Measurements from ENCODE around the gene HRAS. TPM values are rescaled to one million over a fixed set of nuclear protein-coding genes. Genes with fewer than 3 reads are reported as not detected.

HRAS gene
- total RNA-seq, 6 donors from 2014 or later = 45.5 to 85.0 (median 59.9) TPM

GRCh38 chr11:555227-555779, 19.9 kb upstream of the HRAS start:
- Histone ChIP-seq H3K4me3 (peak overlapping the region; percentile 22 to 56 (median 46)), H3K27ac (peak overlapping the region in 2 of 4 donors; percentile 6 to 12)
- DNase-seq = no peak

GRCh38 chr11:554428-555226, 19.3 kb upstream of the HRAS start:
- peaks cover 1 to 22% (median 9%) of the 10 kb centered on the region in 4 donors for H3K27me3 ChIP-seq
- peaks cover 18 to 30% (median 23%) of the 10 kb centered on the region in 4 donors for H3K4me1 ChIP-seq
- DNase-seq (peak; percentile 72 to 91), ATAC-seq (ENCODE audit: low FRiP score in 2 of 2) (peak; percentile 41 to 73)
- WGBS, 2 donors = 21 to 25% methylated on average over 2 to 15 of the region's 60 CpGs
- H3K9me3 ChIP-seq = no peaks in the 10 kb centered on the region
- peak; percentile 52 to 79 (median 68) for TF ChIP-seq CTCF (IDR thresholded peaks at IDR 0.05)
- TF ChIP-seq POLR2AphosphoS5 (IDR thresholded peaks at IDR 0.05) = no peak
- no peak for TF ChIP-seq EP300 (IDR thresholded peaks at IDR 0.05)
- no peak for TF ChIP-seq POLR2A (IDR thresholded peaks at IDR 0.05)
- no peaks in the 10 kb centered on the region for H3K36me3 ChIP-seq
- H3K27ac ChIP-seq = no peak overlapping the region
- H3K4me3 ChIP-seq = peak overlapping the region in 3 of 4 donors; percentile 38 to 56 (median 53)

More at GRCh38 chr11:555227-555779, 19.9 kb upstream of the HRAS start:
- Histone ChIP-seq H3K9me3 (no peaks in the 10 kb centered on the region), H3K36me3 (no peaks in the 10 kb centered on the region), H3K4me1 (peaks cover 24 to 36% (median 30%) of the 10 kb centered on the region in 4 donors), H3K27me3 (peaks cover 1 to 22% (median 12%) of the 10 kb centered on the region in 4 donors)
- ATAC-seq (ENCODE audit: low FRiP score in 2 of 2) = no peak
- TF ChIP-seq POLR2AphosphoS5 (IDR thresholded peaks at IDR 0.05) (no peak), CTCF (IDR thresholded peaks at IDR 0.05) (no peak), POLR2A (IDR thresholded peaks at IDR 0.05) (peak in 1 of 4 donors; percentile 11)
- 2% methylated on average over 18 to 24 of the region's 57 CpGs for WGBS, 2 donors

- Histone ChIP-seq H3K27me3 (peaks cover 1 to 22% (median 9%) of the 10 kb centered on the region in 4 donors), H3K27ac (no peak overlapping the region), H3K4me1 (peaks cover 18 to 28% (median 22%) of the 10 kb centered on the region in 4 donors), H3K36me3 (no peaks in the 10 kb centered on the region), H3K9me3 (no peaks in the 10 kb centered on the region), H3K4me3 (no peak overlapping the region)
- peak in 1 of 2 donors; percentile 73 for DNase-seq
- ATAC-seq (ENCODE audit: low FRiP score in 2 of 2) = no peak
- 53 to 62% methylated on average over 5 to 9 of the region's 11 CpGs for WGBS, 2 donors
- no peak for TF ChIP-seq POLR2AphosphoS5 (IDR thresholded peaks at IDR 0.05)
- no peak for TF ChIP-seq EP300 (IDR thresholded peaks at IDR 0.05)
- no peak for TF ChIP-seq CTCF (IDR thresholded peaks at IDR 0.05)
Observed at GRCh38 chr11:553988-554340, 18.6 kb upstream of the HRAS start.

DNA sequence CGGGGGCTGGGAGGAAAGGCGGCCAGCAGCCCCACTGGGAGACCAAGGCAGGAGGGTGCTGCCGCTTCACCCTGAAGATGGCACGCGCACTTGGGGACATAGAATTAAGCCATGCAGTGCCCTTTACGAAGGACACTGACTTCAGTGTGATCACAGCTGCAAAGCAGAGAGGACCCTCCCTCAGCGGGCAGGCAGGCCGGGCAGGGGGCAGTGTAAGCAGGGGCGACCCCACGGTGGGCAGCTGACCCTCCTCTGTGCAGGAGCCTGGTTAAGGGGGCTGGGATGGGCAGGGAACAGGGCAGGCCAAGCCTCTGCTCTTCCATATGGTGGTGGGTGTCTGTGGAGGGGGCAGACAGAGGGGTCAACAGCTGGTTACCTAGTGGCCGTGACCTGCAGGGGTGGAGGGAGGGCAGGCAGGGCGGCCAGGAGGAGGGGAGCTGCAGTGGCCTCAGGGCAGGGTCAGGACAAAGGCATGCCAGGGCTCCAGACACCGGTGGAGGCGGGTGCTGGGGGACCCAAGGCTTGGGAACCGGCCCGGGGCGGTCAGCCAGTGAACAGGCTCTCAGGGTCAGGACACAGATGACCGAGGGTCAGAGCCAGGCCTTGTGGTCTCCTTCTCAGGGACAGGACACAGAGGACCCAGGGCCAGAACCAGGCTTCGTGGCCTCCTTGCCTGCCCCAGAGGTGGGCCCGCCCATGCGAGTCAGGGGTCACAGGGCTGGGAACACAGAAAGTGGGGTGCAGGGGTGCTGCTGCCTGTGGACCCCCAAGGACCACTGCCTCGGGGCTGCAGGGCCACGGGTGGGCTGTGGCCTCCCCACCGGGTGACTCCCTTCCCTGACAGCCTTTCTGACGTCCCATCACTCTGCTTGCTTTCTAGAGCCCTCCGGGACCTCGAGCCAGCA, 18.0 kb upstream of the HRAS start:
- H3K27me3 ChIP-seq = peaks cover 1 to 22% (median 9%) of the 10 kb centered on the region in 4 donors
- no peak overlapping the region for H3K4me3 ChIP-seq
- H3K9me3 ChIP-seq = no peaks in the 10 kb centered on the region
- no peak for ATAC-seq (ENCODE audit: low FRiP score in 2 of 2)
- H3K4me1 ChIP-seq = peaks cover 18 to 28% (median 22%) of the 10 kb centered on the region in 4 donors
- peak in 1 of 2 donors; percentile 78 for DNase-seq
- no peak for TF ChIP-seq POLR2A (IDR thresholded peaks at IDR 0.05)
- no peak for TF ChIP-seq EP300 (IDR thresholded peaks at IDR 0.05)
- no peak for TF ChIP-seq CTCF (IDR thresholded peaks at IDR 0.05)
- no peak for TF ChIP-seq POLR2AphosphoS5 (IDR thresholded peaks at IDR 0.05)
- H3K27ac ChIP-seq = no peak overlapping the region
- H3K36me3 ChIP-seq = no peaks in the 10 kb centered on the region
- WGBS, 2 donors = 85 to 89% methylated on average over 12 to 27 of the region's 27 CpGs

Data from upper lobe of left lung (tissue), 6 donors.